HG03045 (cell line): Measurements from ENCODE around the gene PCDHGC4.
A peak's percentile ranks its signal among the peaks of the same experiment; 100 is the strongest.

Source experiments
- ATAC-seq: cut with Tn5 transposase; IDR thresholded peaks from one replicate; pipeline ENCODE4 v1.9.1; 2021; ENCODE audit warnings: mild to moderate bottlenecking, moderate library complexity; ENCODE audit not compliant: unreplicated experiment

PCDHGC4 gene

DNA sequence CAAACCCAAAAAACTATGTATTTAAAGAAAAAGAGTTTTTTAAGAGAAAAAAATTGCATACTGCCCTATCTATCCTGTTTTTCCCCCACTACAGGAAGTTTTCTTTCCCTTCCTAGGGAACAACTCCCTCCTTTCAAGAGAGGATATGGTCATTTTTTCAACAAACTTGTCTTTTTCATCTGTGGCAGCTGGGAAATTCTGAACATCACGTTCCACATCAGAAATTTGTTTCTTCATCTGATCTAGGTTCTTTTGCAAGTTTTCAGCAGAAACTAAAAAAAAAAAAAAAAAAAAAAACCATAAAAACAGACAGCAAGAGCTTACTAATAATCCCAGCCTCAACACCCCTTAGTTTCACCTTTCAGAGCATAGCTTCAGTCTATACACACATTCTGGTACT is 42.6 kb downstream of the PCDHGC4 start:
- ATAC-seq: no peak

DNA sequence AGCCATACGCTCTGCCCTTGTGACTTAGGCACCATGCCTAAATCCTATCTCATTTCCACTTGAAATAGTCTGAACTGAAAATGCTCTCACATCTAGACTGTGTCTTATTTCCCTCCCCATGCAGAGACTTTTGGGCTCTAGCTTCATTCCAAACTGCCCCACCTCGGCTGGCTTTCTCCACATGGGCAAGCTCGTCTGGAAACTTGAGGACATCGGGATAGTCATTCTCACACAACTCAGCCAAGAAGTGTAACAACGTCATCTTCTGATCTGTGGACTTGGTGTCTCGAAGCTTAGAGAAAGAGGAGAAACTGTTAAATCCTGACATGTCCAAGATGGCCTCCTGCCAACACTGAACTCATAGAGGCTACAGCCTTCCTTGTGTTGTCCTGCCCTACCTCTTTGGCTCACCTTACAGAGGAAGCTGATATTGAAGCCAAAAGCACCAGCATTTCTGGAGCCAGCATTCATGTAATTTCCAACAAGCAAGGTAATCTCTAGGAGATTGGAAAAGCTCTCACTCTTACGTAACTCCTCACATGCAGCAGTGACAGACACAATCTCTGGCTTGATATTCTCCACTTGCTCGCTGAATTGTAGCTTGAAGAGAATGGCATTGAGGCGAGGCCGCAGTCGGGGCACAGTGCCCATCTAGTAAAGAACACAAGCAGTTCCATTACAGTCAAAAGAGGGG is 43.6 kb downstream of the PCDHGC4 start:
- no peak for ATAC-seq

DNA sequence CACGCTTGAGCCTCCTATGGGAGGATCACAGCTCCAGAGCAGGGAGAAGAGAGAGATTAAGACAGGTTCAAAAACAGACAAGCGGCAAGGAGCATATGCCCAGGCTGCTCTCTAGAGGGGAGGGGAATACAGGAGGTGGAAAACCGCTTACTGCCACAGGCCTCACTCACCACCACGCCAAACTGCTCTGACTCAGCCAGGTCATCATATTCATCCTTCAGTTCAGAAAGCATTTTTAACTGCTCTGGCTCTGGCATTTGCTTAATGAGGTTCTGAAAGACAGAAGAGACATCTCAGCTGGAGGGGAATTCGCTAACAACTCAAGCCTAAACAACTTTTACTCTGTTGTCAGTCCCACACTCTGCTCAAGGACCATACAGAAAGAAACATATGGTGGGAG is 44.2 kb downstream of the PCDHGC4 start:
- peak; percentile 58 for ATAC-seq

DNA sequence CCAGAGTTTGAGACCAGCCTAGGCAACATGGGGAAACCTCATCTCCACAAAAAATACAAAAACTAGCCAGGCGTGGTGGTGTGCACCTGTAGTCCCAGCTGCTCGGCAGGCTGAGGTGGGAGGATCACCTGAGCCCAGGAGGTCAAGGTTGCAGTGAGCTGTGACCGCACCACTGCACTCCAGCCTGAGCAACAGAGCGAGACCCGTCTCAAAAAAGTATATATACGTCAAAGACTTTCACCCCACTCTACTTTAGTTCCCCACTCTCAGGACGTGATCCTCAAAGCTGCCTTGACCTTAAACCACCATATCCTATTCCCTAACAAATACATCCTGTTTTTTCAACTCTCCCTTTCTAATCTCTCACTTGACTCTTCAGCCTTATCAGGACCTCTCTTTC is 45.0 kb downstream of the PCDHGC4 start:
- no peak for ATAC-seq

DNA sequence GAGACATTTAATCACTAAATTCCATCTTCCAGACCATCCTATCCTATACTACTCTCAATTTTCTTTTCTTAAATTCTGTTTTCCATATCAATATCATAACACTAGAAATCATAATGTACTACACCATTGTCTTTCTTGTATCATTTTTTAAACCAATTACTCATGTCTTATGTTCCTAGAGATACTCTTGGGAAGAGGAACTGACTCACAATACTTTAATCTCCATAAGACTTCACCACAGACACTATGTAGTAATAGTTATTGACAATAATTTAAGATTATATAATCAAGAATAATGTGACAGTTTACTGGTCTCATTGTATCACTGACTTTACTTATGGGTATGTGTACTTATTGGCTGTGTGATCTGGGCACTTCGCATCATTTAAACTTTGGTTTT is 47.9 kb downstream of the PCDHGC4 start:
- no peak for ATAC-seq

DNA sequence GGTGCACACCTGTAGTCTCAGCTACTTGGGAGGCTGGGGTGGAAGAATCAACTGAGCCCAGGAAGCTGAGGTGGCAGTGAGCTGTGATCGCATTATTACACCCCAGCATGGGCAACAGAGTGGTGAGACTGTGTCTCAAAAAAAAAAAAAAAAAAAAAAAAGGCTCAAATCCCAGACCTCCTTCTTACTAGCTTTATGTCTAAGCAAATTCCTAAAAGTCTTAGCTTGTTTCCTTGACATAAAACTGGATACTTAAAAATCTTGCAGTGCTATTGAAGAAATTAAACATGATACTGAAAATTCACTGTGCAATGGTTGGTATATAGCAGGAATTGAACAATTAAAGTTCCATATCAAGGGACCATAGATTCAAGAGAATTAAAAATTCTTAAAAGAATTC is 49.1 kb downstream of the PCDHGC4 start:
- ATAC-seq: no peak

DNA sequence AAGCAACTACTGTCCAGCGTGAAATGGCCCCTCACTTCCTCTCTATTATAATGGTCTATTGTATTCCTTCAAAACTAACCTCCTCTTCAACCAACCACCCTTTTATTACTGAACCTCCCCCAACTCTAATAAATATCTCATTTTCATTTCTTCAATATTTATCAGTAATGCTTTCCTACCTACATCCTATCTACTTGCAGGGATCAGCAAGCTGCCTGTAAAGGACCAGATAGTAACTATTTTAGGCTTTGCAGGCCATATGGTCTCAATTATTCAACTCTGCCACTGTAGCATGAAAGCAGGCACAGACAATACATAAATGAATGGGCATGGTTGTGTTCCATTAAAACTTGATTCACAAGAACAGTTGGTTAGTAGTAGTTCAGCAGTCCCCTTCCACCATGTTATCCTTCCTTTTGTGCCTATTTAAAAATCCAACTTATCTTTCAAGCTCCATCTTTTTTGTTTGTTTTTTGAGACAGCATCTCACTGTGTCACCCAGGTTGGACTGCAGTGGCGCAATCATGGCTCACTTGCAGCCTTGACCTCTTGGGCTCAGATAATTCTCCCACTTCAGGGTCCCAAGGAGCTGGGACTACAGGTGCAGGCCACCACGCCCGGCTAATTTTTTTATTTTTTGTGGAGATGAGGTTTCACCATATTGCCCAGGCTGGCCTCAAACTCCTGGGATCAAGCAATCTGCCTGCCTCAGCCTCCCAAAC is 49.8 kb downstream of the PCDHGC4 start:
- ATAC-seq: no peak
